ENCODE results near the gene PROM2.

The PROM2 gene

GRCh38 chr2:95289253-95289652, 15.0 kb downstream of the PROM2 start:
- no peak for DNase-seq (ENCODE audit: extremely low read depth, low read depth)
- TF ChIP-seq CTCF (IDR thresholded peaks at IDR 0.05; ENCODE audit: low read depth, low read length): no peak

GRCh38 chr2:95291222-95291621, 17.0 kb downstream of the PROM2 start:
- no peak for DNase-seq (ENCODE audit: extremely low read depth, low read depth)
- TF ChIP-seq CTCF (IDR thresholded peaks at IDR 0.05; ENCODE audit: low read depth, low read length): no peak

- DNase-seq (ENCODE audit: extremely low read depth, low read depth): no peak
- no peak for TF ChIP-seq CTCF (IDR thresholded peaks at IDR 0.05; ENCODE audit: low read depth, low read length)
These were observed 18.5 kb downstream of the PROM2 start for GRCh38 chr2:95292623-95293260.

GRCh38 chr2:95294579-95295250, 20.5 kb downstream of the PROM2 start:
- no peak for DNase-seq (ENCODE audit: extremely low read depth, low read depth)
- TF ChIP-seq CTCF (IDR thresholded peaks at IDR 0.05; ENCODE audit: low read depth, low read length): no peak

- no peak for DNase-seq (ENCODE audit: extremely low read depth, low read depth)
- TF ChIP-seq CTCF (IDR thresholded peaks at IDR 0.05; ENCODE audit: low read depth, low read length): no peak
These were observed 21.1 kb downstream of the PROM2 start for GRCh38 chr2:95295376-95295775.

- DNase-seq (ENCODE audit: extremely low read depth, low read depth): no peak
- no peak for TF ChIP-seq CTCF (IDR thresholded peaks at IDR 0.05; ENCODE audit: low read depth, low read length)
These were observed 21.8 kb downstream of the PROM2 start for GRCh38 chr2:95296011-95296410.

- TF ChIP-seq CTCF (IDR thresholded peaks at IDR 0.05; ENCODE audit: low read depth, low read length): no peak
- DNase-seq (ENCODE audit: extremely low read depth, low read depth): no peak
These were observed 22.7 kb downstream of the PROM2 start, which contains the start of gene KCNIP3 for GRCh38 chr2:95296880-95297487. Gene KCNIP3, plus strand, starts transcription at chr2:95297347. Its CDS starts 92 bp downstream, at chr2:95297439.
